Stimulated activated CD8-positive, alpha-beta memory T cell treated with anti-CD3 and anti-CD28 coated beads, Interleukin-7, amount 100 ng/mL, for 4 hours (primary cell): ENCODE results near the gene MYO1F.
"Not testable (repeated sequence)": the region's sequence is repeated elsewhere in the genome, so short reads cannot be mapped to it uniquely, and the experiment has no call there.

Source experiments
- DNase-seq, 2 donors: peaks; one replicate each; pipeline ENCODE4 v3.0.0-alpha.2; 2020; ENCODE audit warnings: low read depth in 2 of 2

Gene MYO1F

DNA sequence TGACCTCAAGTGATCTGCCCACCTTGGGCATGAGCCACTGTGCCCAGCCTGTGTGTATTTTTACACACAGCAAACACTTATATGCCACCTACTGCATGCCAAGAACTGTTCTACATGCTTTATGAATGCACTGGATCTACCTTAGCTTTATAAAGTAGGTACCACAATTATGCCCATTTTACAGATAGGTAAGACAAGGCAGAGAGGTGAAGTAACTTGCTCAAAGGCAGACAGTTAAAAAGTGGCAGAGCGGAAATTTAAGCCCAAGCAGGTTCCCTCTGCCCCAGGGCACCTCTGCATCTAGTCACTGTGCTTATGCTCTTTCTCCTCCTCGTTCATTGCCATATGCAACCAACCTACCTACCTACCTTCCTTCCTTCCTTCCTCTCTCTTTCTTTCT lies 22.8 kb upstream of the MYO1F start:
- no peak for DNase-seq

GRCh38 chr19:8596168-8596567 lies 18.9 kb upstream of the MYO1F start:
- no peak for DNase-seq

- no peak for DNase-seq
Measured at GRCh38 chr19:8595651-8596050, 18.4 kb upstream of the MYO1F start.

- no peak for DNase-seq
Measured at GRCh38 chr19:8593931-8594330, 16.7 kb upstream of the MYO1F start.

- peak; percentile 89 to 92 for DNase-seq
Measured at GRCh38 chr19:8592231-8593009, 15.2 kb upstream of the MYO1F start.

DNA sequence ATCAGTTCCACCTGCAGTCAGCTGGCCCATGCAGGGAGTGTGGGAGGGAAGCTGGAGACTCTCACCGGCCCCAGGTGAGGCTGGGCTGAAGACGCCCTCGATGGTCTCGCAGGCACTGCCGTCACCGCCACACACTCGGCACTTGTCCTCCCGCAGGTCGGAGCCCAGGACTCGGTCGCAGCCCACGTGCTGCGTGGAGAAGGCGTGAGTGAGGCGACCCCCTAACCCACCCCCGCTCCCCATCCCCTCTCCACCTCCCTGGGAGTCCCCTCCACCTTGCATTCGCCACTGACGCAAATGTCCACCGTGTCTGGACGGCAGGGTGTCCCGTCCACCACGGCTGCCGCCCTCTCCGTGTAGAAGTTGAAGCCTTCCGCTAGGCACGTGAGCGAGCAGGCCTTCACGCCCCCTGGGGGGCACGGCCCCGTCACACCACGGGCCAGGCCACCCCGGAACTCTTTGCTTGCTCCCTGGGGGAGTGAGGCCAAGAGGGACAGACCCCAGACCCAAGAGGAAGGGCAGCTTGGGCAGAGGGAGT lies 12.0 kb upstream of the MYO1F start:
- DNase-seq = no peak

DNA sequence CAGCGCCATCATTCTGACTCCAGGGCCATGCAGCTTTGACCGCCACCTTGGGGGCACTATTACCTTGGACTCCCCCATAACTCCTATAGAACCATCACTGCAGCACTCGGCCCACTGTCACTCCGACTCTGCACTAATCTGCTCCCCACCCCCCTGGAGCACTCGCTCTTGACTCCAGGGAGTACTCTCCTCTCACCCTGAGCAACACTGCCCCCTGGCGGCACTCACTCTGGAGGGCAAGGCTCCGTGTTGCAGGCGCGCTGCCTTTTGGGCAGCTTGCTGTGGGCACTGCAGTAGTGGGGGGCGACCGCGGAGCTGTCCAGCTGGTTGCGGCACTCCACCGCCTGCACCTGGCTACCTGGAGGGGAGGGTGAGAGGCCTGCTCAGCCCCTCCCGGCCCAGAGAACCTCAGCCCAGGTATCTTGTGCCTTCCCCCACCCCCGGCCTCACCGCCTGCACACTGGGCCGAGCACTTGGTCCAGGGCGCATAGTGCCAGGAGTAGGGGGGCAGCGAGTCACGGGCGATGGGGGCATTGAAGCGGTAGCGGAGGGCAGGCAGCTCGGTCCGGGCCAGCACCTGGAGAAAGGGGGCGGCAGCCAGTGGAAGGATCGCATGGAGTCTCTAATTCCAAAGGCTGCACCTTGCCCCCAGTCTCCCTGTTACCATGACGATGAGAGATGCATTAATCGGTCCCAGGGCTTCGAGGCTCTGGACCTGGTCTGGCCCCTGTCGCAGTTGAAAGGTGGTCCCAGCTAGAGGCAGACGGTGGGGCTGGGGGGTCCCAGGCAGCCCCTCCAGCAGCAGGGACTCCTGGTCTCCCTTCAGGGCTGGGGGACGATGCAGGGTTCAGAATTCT lies 8.9 kb upstream of the MYO1F start:
- no peak for DNase-seq

- no peak for DNase-seq
Measured at GRCh38 chr19:8584965-8585893, 8.0 kb upstream of the MYO1F start.

GRCh38 chr19:8580710-8581281 lies 3.6 kb upstream of the MYO1F start:
- DNase-seq = peak; percentile 65 to 70

DNA sequence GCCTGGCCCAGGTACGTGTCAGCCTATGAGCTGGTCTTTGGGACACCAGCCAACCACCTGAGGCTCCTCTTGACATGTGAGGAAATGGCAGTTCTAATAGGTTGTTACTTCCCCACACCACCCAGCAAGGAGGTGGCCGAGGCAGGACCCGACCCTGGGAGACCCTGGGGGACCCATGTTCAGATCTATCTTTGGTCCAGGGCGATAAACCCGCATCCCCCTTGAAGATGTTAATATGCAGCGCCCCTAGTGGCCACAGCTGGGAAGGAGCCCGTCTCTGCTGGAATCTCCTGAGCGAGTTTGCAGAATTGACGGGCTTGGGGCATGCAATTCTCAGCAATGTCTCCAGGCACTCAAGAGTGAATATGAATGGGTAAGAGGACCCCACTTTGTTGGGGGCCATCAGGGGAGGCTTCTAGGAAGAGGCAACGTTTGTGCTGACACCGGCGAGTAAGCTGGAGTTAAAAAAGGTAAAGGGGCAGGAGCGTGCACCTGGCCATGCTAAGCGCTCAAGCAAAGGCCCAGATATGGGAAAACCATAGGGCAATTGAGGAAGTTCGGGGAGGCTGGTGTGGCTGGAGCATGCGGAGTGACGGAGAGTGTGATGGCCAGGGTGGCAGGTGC lies 1.5 kb upstream of the MYO1F start:
- DNase-seq = peak; percentile 60 to 67

DNA sequence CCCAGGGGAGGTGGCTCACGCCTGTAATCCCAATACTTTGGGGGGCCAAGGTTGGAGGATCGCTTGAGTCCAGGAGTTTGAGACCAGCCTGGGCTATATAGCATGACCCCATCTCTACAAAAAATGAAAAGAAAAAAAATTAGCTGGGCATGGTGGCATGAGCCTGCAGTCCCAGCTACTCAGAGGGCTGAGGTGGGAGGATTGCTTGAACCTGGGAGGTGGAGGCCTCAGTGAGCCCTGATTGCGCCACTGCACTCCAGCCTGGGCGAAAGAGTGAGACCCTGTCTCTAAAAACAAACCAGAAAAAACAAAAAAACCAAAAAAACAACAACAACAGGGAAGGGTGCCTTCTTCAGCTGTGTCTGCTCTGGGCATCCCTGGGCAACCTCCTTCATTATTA lies 499 bp upstream of the MYO1F start:
- DNase-seq = no peak

DNA sequence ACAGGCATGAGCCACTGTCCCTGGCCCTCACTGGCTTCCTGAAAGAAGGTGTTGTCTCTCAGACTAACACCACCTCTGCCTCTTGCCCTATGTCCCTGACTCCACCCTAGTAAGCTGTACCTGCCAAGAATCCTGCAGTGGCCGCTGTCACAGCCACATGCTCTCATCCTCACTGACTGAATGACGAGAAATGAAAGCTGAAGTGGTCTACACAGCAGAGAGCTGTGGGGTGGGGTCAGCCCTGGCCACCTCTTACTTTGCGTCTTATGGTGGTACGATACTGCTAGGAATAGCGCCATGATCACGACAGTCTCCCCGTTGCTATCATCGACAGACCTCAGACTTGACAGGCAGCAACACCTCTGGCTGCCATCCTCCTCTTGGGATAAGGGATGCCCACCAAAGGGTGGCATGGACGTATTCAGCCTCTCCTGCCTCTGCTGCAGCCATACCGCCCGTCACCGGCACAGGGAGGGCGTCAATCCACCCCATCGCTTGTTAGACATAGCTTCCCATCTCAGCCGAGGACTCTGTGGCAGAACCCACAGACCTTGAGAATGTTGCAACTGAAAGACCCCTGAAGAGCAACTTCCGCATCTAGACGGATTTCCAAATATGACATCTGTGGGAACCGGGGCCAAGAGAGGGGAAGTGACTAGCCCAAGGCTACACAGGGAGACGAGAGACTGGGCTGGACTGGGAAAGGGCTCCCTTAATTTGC lies 809 bp downstream of the MYO1F start:
- DNase-seq = no peak

DNA sequence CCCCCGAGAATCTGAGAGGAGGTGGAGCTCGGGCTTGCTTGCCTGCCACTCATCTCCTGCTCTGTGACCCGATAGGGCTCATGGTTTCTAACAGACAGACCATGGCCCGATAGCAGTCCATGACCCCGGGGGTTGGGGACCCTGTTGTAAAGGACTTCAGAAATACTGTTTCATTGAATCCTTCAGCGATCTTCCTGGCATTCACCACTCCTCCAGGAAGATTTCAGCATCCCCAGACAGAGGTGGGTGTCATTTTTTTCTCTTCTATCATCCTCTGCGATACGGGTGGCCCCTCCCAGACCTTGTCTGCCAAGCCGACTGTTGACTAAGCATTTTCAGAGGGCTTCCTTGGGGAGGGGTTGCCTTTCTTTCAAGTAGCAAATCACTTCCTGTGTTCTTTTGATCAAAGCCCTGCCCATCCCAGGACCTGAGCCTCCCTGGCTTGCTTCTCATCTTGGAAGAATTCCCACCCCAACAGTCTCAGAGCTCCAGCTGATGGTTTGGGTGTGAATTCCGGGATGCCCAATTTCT lies 1.7 kb downstream of the MYO1F start:
- DNase-seq = peak in 1 of 2 donors; percentile 46

DNA sequence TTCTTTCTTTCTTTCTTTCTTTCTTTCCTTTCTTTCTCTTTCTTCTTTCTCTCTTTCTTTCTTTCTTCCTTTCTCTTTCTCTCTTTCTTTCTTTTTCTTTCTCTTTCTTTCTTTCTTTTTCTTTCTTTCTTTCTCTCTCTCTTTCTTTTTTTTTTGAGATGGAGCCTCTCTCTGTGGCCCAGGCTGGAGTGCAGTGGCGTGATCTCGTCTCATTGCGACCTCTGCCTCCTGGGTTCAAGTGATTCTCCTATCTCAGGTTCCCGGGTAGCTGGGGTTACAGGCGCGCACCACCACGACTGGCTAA lies 2.7 kb downstream of the MYO1F start:
- not testable (repeated sequence) for DNase-seq

GRCh38 chr19:8573316-8573715 lies 3.9 kb downstream of the MYO1F start:
- DNase-seq = no peak

- DNase-seq = peak; percentile 42 to 45
Measured at GRCh38 chr19:8571006-8571411, 6.2 kb downstream of the MYO1F start.

DNA sequence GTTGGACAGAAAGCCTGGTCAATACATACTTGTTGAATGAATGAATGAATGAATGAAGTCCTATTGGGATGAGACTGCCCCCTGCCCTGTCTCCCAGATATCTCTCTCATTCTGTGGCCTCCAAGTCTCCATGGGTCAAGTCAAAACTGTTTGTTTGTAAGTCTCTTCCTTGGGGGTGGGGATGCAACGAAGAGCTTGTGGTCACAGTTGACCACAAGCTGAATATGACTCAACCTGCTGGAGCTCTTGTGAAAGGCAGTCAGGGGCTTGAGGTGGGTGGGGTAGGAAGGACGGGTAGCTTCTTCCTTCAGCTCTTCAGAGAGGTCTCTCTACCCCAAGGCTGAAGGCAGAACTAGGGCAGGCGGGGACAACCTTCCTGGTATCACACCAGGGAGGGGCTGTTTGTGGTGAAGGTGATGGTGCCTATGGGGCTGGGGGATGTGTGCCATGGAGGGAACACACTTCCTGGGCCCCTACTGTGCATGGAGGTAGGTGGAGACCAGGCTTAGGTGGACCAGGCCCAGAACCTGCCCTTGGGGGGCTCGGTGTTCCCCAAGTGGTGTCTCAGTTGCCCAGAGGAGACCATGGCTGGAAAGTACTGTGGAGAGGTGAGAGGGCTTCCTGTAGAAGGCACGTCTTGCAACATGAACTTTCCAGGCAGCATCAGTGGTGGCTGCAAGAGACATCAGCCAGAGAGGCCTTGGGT lies 8.0 kb downstream of the MYO1F start:
- DNase-seq = peak; percentile 60 to 70

DNA sequence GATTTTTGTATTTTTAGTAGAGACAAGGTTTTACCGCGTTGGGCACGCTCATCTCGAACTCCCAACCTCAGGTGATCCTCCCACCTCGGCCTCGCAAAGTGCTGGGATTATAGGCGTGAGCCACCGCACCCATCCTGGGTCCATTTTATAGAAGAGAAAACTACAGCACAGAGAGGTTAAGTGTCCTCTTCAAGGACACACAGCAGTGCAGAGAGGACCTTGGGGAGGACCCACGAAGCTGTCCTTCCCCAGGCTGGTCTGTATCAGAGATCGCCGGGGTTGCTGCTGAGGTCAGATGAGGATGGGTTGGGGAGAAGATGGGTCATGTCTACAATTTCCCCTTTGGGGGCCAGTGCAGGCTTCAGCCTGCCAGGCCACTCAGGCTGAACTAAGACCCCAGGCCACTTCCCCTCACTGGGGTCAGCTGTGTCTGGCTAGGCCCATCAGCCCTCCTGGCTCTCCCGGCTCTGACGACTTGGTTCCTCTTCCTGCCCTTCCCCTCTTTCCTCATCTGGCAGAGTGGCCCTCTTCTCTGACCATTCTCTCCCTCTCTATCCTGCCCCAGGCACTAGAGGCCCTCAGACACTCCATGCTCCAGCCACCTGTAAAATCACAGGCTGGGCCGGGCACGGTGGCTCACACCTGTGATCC lies 9.6 kb downstream of the MYO1F start:
- DNase-seq = no peak

GRCh38 chr19:8566855-8567254 lies 10.4 kb downstream of the MYO1F start:
- no peak for DNase-seq
